Kidney glomerular epithelial cell (primary cell): ENCODE results near the gene TAMM41.
"Not testable (repeated sequence)": the region's sequence is repeated elsewhere in the genome, so short reads cannot be mapped to it uniquely, and the experiment has no call there.

Experiments used
- DNase-seq: peaks from one replicate; lab custom pipeline; 2025; lab: John Stamatoyannopoulos, UW

The TAMM41 gene, protein sequence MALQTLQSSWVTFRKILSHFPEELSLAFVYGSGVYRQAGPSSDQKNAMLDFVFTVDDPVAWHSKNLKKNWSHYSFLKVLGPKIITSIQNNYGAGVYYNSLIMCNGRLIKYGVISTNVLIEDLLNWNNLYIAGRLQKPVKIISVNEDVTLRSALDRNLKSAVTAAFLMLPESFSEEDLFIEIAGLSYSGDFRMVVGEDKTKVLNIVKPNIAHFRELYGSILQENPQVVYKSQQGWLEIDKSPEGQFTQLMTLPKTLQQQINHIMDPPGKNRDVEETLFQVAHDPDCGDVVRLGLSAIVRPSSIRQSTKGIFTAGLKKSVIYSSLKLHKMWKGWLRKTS

DNA sequence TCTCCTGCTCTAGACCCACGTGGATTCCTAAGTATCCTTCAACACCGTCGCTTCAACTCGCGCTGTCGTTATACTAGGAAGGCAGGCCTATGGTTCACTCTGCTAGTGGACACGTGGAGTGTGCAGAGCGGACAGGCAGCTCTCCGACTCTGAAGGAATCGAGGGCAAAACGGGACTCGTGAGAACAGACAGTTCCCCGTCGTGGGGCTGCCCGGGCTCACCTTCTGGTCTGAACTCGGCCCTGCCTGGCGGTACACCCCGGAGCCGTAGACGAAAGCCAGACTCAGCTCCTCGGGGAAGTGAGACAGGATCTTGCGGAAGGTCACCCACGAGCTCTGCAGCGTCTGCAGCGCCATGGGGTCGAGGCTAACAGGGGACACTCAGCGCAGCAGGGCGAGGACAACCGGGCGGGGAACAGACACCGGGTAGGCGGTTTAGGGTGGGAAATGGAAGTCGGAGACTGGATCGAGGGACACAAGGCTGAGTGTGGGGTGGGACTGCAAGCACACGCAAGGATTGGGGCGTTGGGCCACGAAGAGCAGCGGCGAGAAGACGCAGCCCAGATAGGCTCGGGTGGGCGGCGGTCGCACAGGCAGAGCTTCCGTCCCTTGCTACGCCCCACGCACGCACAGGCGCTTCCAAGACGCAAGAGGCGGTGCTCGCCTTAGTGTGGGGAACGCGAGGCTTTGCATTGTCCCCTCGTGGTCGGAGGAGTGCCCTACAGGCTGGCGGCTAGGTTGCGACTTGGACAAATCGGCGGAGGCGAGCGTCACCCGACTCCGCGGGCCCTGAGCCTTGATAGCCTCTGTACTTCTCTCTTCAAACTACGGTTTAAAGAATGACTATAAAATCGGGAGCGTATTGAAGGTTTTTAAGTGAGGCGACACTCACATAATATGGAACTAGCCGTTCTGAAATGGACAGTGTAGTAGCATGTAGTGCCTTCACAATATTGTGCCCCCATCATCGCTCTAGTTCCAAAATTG, at the start of gene TAMM41:
TAMM41 (minus strand) TSS at position 605 of the 986 bp plus-strand sequence; CDS start at position 356, 249 bp downstream.
- DNase-seq: peak; percentile 74

DNA sequence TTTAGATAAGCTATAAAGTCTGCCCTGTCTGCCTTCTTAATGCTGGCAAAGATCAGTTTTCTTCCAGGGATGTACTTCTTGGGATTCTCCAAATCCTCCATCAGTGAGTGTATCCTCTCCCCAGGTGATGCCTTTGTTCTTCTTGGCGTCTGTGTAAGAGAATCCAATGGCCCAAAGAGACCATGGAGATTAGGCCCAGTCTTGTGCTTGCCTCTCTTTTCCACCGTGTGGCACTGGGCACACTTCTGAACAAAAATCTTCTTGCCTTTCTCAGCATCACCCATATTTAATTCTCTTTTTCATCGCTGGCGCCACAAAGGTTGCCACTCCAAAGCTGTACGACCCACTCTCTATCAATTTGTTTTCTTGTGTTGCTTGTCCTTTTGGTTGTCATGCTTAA, 32.2 kb upstream of the TAMM41 start:
- DNase-seq: no peak

- DNase-seq: not testable (repeated sequence)
Measured at GRCh38 chr3:11874707-11875106, 28.0 kb upstream of the TAMM41 start.

GRCh38 chr3:11863739-11864138, 17.1 kb upstream of the TAMM41 start:
- not testable (repeated sequence) for DNase-seq

DNA sequence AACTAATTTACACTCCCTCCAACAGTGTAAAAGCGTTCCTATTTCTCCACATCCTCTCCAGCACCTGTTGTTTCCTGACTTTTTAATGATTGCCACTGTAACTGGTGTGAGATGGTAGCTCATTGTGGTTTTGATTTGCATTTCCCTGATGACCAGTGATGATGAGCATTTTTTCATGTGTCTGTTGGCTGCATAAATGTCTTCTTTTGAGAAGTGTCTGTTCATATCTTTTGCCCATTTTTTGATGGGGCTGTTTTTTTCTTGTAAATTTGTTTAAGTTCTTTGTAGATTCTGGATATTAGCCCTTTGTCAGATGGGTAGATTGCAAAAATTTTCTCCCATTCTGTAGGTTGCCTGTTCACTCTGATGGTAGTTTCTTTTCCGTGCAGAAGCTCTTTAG, 15.9 kb upstream of the TAMM41 start:
- not testable (repeated sequence) for DNase-seq

DNA sequence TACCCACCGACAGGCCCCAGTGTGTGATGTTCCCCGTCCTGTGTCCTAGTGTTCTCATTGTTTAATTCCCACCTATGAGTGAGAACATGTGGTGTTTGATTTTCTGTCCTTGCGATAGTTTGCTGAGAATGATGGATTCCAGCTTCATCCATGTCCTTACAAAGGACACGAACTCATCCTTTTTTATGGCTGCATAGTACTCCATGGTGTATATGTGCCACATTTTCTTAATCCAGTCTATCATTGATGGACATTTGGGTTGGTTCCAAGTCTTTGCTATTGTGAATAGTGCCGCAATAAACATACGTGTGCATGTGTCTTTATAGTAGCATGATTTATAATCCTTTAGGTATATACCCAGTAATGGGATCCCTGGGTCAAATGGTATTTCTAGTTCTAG, 15.5 kb upstream of the TAMM41 start:
- DNase-seq: not testable (repeated sequence)

DNA sequence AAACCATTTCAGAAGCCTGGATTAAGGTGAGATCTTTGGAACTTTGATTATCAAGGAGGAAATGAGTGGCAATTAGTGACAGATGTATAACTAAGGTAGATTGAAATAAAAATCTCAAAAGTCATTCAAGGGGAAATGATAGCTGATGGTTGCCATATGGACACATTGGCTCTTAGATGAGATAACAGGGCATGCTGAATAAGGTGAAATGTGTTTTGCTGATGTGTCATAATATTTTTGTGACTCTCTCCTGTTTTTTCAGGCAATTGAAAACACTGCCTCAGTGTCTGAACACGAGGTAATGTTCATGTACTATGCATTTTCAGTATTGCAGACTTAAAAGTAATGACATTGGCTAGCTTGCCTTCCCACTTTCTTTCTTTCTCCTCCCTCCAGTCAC, 13.5 kb upstream of the TAMM41 start:
- DNase-seq: not testable (repeated sequence)

- no peak for DNase-seq
Measured at GRCh38 chr3:11853450-11853849, 6.8 kb upstream of the TAMM41 start.

- no peak for DNase-seq
Measured at GRCh38 chr3:11850003-11850402, 3.3 kb upstream of the TAMM41 start.

GRCh38 chr3:11847607-11848006, 922 bp upstream of the TAMM41 start:
- DNase-seq: peak; percentile 9

DNA sequence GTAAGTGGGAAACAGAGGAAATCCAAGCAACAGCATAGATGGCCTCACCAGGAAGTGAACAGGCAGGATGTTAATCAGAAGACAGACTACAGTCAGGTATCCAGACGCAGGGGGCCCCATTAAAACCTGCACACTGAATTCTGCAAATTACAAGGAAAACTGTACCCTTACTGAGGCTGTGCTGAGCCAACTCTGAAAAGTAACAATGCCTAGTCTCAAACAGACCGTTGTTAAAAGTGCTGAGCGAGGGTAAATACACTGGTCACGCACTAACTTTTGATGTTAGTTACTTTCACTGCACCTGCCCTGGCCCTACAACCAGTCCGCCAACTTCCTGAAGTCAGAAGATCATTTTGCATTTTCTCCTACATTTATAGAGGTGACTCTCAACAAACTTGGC, 1.0 kb downstream of the TAMM41 start:
- DNase-seq: no peak

DNA sequence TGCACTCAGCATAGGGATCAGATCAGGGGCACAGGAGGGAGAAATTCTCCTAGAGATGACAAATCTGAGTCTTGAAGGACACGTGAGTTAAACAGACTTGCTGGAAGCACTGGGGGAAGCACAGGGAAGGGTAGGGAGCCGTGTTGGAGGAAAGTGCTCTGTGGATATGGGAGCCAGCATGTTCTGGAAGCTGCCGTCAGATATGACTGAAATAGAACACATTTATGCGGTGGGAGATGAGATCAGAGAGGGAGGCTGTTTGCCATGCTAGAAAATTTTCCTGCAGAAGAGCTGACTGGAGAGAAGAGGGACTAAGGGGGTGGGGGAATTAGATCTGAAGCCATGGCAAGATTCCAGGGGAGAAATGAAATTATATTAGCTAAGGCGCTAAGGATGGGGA, 1.8 kb downstream of the TAMM41 start:
- no peak for DNase-seq

DNA sequence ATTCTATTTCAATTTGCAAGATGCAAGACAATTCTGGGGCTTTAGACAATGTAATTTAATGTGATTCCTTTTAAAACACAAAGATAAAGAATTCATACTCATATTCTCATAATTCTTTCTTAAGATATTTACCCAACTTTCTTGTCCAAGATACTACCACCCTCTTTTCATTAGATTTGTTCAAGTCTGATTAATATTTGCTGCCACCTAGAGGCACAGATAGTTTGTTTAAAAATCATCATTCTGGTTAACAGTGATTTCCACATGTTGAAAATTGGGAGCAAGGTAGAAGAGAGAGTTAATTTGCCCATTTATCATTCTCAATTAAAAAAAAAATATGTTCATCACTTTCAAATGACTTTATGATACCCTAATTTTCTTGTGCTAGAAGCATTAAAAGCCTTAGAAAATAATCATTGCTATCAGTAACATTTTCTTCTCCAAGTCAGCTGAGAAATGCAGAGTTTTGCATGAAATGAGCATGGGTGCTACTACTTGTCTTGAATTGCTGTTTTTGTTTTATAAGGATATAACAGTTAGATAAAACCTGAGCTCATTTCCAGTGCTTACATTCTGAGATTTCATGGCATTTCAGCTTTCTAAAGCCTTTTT, 11.6 kb downstream of the TAMM41 start:
- no peak for DNase-seq

DNA sequence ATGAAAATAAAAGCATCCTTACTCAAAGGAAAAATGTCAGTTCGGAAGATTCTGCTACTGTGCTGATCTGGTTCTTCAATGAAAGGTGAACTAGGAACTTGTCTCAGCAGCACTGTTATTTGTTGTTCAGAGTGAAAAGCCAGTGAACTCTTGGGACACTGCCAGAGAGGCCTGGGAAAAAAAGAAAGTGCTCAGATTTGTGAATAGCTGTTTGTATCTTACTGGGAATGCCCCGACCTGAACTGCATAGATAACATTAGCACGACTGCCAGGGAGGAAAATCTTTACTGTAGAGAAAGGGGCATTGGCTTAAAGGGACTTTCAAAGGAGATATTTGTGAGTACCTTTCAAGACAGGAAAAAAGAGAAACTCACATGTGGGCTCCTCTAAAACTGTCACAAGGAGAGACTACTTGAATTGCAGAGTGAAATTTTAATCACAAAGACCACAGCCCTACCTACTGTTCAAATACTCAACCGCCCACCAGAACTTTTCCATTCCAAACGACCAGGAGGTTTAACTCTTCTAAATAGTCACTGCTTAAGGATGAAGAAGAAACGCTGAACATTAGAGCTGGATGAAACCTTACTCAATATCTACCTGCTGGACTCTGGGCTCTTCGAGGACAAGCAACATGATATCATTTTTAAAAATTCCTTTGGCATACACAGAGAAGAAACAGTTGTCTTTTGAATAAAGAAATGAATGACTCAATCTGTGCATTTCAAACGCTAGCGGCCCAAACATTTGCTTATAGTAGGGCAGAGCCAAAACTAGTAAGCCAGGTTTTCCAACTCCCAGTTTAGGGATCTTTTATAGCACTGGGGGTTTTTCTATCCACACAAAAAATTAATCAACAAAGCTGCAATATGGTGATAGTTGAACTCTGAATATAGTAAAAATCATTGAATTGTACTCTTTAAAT, 13.4 kb downstream of the TAMM41 start:
- DNase-seq: no peak

DNA sequence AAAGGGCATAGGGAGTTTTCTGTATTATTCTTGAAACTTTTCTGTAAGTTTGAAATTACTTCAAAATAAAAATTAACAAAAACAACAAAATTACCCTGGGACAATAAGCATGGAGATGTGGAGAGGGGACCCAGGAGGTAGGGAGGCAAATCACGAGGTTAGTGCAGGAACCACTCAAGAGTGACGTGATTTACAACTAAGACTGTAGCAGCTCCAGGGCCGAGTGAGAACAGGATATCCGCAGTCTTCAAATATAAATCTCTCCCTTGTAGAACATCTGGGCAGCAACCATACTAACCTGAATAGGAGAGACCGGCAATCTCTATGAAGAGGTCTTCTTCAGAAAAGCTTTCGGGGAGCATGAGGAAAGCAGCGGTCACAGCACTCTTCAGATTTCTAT, 17.3 kb downstream of the TAMM41 start:
- DNase-seq: no peak

DNA sequence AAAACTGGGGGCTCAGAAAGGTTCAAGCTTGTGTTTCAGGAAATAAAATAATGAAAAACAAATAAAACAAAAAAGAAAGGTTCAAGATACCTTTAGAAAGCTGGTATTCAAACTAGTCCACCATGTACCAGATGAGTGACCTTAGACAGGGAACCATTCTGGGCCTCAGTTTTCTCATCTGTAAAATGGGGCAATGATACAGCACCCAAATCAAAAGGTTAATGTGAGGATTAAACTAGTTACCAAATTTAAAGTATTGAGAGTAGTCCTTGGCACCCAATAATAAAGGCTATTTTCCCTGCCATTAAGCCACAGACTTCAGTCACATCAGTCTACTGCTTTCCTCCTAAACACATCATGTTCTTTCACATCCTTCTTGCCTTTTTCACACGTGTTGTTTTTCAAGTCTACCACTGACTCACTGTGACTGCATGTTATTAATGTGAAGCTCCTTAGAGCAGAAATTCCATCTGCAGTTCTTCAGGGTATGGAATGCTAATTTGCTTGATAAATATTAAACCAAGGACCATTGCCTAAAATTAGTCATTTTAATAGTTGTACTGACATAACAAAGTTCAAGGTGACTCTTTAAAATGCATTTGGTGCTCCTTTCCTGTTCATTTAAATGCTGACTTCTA, 19.9 kb downstream of the TAMM41 start:
- DNase-seq: peak; percentile 76

- DNase-seq: no peak
Measured at GRCh38 chr3:11825301-11825700, 21.4 kb downstream of the TAMM41 start.

DNA sequence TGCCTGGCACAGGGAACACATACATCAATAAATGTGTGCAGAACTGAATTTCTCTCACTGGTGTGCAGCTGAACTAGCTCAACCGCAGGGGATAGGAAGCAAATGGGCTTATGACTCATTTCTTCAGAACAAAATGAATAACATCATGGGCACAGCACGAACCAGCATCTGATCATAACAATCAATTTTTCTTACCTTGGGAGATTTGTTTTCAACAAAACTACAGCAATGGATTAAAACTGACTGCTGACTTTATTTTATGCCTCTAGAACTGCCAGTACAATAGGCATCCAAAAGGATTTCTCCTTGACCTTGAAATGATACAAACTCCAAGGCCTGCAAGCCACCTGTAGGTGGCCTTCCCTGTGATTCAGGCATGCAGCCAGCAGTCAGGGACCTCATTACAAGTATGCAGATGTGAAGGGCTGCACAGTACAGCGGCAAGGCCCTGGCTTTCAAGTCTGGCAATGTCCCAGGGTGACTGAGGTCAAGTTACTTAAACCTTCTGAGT, 26.1 kb downstream of the TAMM41 start:
- DNase-seq: no peak

GRCh38 chr3:11819146-11819689, 27.5 kb downstream of the TAMM41 start:
- no peak for DNase-seq

DNA sequence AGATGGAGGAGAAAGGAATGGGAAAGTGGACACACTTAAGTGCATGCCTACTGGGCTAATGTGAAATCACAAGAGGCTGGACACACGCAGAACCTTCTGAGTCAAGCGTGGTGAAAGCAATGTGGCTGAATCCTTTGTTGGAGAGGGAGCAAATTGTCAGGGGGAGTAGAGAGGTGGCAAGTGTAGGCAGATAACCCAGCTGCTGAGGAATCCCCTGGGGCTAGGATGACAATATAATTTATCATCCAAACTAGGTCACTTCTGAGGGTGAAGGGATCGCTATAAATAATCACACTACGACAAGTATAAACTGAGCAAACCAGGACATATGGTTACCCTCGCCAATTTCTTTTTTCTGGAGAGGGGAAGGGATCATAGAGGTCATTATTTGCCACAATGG, 28.7 kb downstream of the TAMM41 start:
- DNase-seq: no peak
